Muscle of arm (tissue), 12 donors: ENCODE data around the gene FGD6. TPM values are rescaled to one million over a fixed set of nuclear protein-coding genes. Genes with fewer than 3 reads are reported as not detected.

Experiments used
- polyA plus RNA-seq, 12 donors: library from polyadenylated mRNA; unstranded; fragments of 120-200 nt; gene quantifications; one replicate each; pipeline ENCODE4 v1.2.1, GENCODE V29; 2013; ENCODE audit not compliant: insufficient read length in 12 of 12

FGD6 gene
- polyA plus RNA-seq, 12 donors, result 4.1 to 13.8 (median 5.8) TPM; not detected in 1

Other genes with a start within 250 kb of the FGD6 start
- gene NDUFA12, start 213.8 kb downstream of the FGD6 start, polyA plus RNA-seq, result 10 to 100 TPM in 11 of 12 donors, not detected in 1; 76.9 to 98.3 (median 91.2) TPM
- 10 to 100 TPM in 11 of 12 donors, not detected in 1; 25.6 to 83.0 (median 45.8) TPM for gene NR2C1, start 143.8 kb downstream of the FGD6 start, polyA plus RNA-seq
- 100 to 1,000 TPM in 1 of 12 donors, 10 to 100 TPM in 10, not detected in 1; 72.8 to 118 (median 84.9) TPM for gene VEZT, start 340 bp upstream of the FGD6 start, polyA plus RNA-seq